WTC11 (cell line): Measurements from ENCODE around the gene ITGAL. TPM values are rescaled to one million over a fixed set of nuclear protein-coding genes. Genes with fewer than 3 reads are reported as not detected.

Experiments used
- ATAC-seq: fragments of 200-7000 bp; cut with Tn5 transposase; 2 replicates; pipeline ENCODE4 v1.10.0; 2021; ENCODE audit warnings: mild to moderate bottlenecking, moderate library complexity
- CTCF ChIA-PET: fragments of 300-600 bp; sonication (Branson Sonifier 250); formaldehyde crosslinking; loops from one replicate; lab custom pipeline; 2021; ENCODE audit warnings: antibody characterized with exemption; lab: Charles Lee
- POLR2A ChIA-PET: fragments of 350-600 bp; sonication (Branson Sonifier 250); formaldehyde crosslinking; loops from one replicate; lab custom pipeline; 2021; ENCODE audit warnings: antibody characterized with exemption; lab: Charles Lee
- DNase-seq: peaks from one replicate; pipeline ENCODE4 v3.0.0; 2021; ENCODE audit warnings: low spot score
- H3K27ac Mint-ChIP-seq: 2 replicates; pipeline ENCODE4 v1.8.0; 2021; ENCODE audit warnings: mixed read lengths
- H3K27me3 Mint-ChIP-seq: 2 replicates; pipeline ENCODE4 v1.8.0; 2021; ENCODE audit warnings: low read depth, mild to moderate bottlenecking, moderate library complexity, mixed read lengths
- H3K36me3 Mint-ChIP-seq: 2 replicates; pipeline ENCODE4 v1.8.0; 2021; ENCODE audit warnings: mixed read lengths
- H3K4me1 Mint-ChIP-seq: 2 replicates; pipeline ENCODE4 v1.8.0; 2022; ENCODE audit warnings: mixed read lengths
- H3K4me3 Mint-ChIP-seq: 2 replicates; pipeline ENCODE4 v1.8.0; 2021; ENCODE audit warnings: mild to moderate bottlenecking, moderate library complexity, mixed read lengths
- H3K9me3 Mint-ChIP-seq: 2 replicates; pipeline ENCODE4 v1.8.0; 2021; ENCODE audit warnings: mixed read lengths
- E2F1 ChIP-seq: sonication (generic); formaldehyde crosslinking; IDR thresholded peaks from 2 replicates; pipeline ENCODE4 v1.8.0; 2022; ENCODE audit warnings: mild to moderate bottlenecking, missing genetic modification reagents
- FOXP1 ChIP-seq: sonication (generic); formaldehyde crosslinking; IDR thresholded peaks from 2 replicates; pipeline ENCODE4 v1.8.0; 2022; ENCODE audit warnings: missing genetic modification reagents, mild to moderate bottlenecking, moderate library complexity, borderline replicate concordance
- JAZF1 ChIP-seq: fragments of 250-450 bp; sonication (Bioruptor Pico); IDR thresholded peaks from 2 replicates; pipeline ENCODE4 v1.9.0; 2021; ENCODE audit warnings: moderate library complexity, mild to moderate bottlenecking, inconsistent platforms
- KAT7 ChIP-seq: sonication (generic); formaldehyde crosslinking; IDR thresholded peaks from 2 replicates; pipeline ENCODE4 v1.8.1; 2023; ENCODE audit warnings: missing genetic modification reagents, mild to moderate bottlenecking, borderline replicate concordance
- NFATC4 ChIP-seq: fragments of 250-450 bp; sonication (Bioruptor Pico); IDR thresholded peaks from 2 replicates; pipeline ENCODE4 v1.9.0; 2021; ENCODE audit warnings: mild to moderate bottlenecking
- PRRX2 ChIP-seq: fragments of 250-450 bp; sonication (Bioruptor Pico); IDR thresholded peaks from 2 replicates; pipeline ENCODE4 v1.8.0; 2021; ENCODE audit warnings: mild to moderate bottlenecking
- SMAD3 ChIP-seq: sonication (generic); formaldehyde crosslinking; IDR thresholded peaks from 2 replicates; pipeline ENCODE4 v1.8.0; 2022; ENCODE audit warnings: missing genetic modification reagents, mild to moderate bottlenecking, borderline replicate concordance
- SOX15 ChIP-seq: fragments of 250-450 bp; sonication (Bioruptor Pico); IDR thresholded peaks from 2 replicates; pipeline ENCODE4 v1.9.0; 2021; ENCODE audit warnings: mild to moderate bottlenecking
- TEAD1 ChIP-seq: sonication (generic); formaldehyde crosslinking; IDR thresholded peaks from 2 replicates; pipeline ENCODE4 v1.8.0; 2022; ENCODE audit warnings: mild to moderate bottlenecking, missing genetic modification reagents
- TEAD4 ChIP-seq: sonication (generic); formaldehyde crosslinking; IDR thresholded peaks from 2 replicates; pipeline ENCODE4 v1.8.0; 2022; ENCODE audit warnings: mild to moderate bottlenecking, missing genetic modification reagents
- ZNF121 ChIP-seq: sonication (generic); formaldehyde crosslinking; IDR thresholded peaks from 2 replicates; pipeline ENCODE4 v1.8.0; 2023; ENCODE audit warnings: missing genetic modification reagents
- ZNF281 ChIP-seq: sonication (generic); formaldehyde crosslinking; IDR thresholded peaks from 2 replicates; pipeline ENCODE4 v1.8.0; 2023; ENCODE audit warnings: mild to moderate bottlenecking, missing genetic modification reagents
- total RNA-seq: library from RNA; stranded (reverse); gene quantifications from 3 replicates; pipeline ENCODE4 v1.2.3, GENCODE V29; 2021
- TF ChIP-seq, protein P1 (sequence below): sonication (generic); formaldehyde crosslinking; IDR thresholded peaks from 2 replicates; pipeline ENCODE4 v1.8.0; 2022; ENCODE audit warnings: mild to moderate bottlenecking, missing genetic modification reagents
- TF ChIP-seq, protein P2 (sequence below): fragments of 250-450 bp; sonication (Bioruptor Pico); IDR thresholded peaks from 2 replicates; pipeline ENCODE4 v1.8.0; 2021; ENCODE audit warnings: mild to moderate bottlenecking
- TF ChIP-seq, protein P3 (sequence below): sonication (generic); formaldehyde crosslinking; IDR thresholded peaks from 2 replicates; pipeline ENCODE4 v1.8.1; 2023; ENCODE audit warnings: mild to moderate bottlenecking, missing genetic modification reagents
- TF ChIP-seq, protein P4 (sequence below): sonication (generic); formaldehyde crosslinking; IDR thresholded peaks from 2 replicates; pipeline ENCODE4 v1.8.1; 2022; ENCODE audit warnings: low read depth, missing genetic modification reagents, borderline replicate concordance

Gene ITGAL
- total RNA-seq, 1 experiment from 2014 or later, result 1.0 TPM

DNA sequence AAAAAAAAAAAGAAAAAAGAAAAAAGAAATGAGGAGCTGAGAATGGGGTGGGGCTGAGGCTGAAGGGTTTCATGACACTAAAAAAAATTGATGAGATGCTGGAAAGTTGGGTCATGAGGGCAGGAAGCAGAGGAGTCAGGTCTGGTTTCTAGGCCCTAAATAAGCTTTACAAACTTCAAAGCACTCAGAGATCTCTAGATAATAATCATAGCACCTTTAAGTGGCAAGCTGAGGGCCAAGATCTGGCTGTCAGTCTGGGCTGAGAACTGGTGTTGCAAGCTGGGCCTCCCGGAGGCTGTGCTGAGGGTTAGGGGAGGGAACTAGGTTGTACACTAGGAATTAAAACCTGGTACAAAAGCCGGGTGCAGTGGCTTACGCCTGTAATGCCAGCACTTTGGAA is 79.2 kb downstream of the ITGAL start:
- Mint-ChIP-seq H3K27ac (no peak overlapping the region), H3K4me3 (no peak overlapping the region), H3K4me1 (peaks cover 27% of the 10 kb centered on the region), H3K9me3 (no peaks in the 10 kb centered on the region; the same call in 1 of the 2 replicates), H3K36me3 (peaks cover 23% of the 10 kb centered on the region), H3K27me3 (no peaks in the 10 kb centered on the region)
- TF ChIP-seq SOX15 (CRISPR knock-in tag) (no peak), TEAD4 (CRISPR knock-in tag) (no peak), FOXP1 (no peak), ZNF281 (CRISPR knock-in tag) (no peak), KAT7 (CRISPR knock-in tag) (no peak), SMAD3 (CRISPR knock-in tag) (no peak), NFATC4 (CRISPR knock-in tag) (no peak), ZNF121 (CRISPR knock-in tag) (no peak), TEAD1 (CRISPR knock-in tag) (no peak), E2F1 (no peak), JAZF1 (CRISPR knock-in tag) (no peak), PRRX2 (no peak)
- TF ChIP-seq, protein P1, sequence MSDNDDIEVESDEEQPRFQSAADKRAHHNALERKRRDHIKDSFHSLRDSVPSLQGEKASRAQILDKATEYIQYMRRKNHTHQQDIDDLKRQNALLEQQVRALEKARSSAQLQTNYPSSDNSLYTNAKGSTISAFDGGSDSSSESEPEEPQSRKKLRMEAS, result no peak
- TF ChIP-seq, protein P2, sequence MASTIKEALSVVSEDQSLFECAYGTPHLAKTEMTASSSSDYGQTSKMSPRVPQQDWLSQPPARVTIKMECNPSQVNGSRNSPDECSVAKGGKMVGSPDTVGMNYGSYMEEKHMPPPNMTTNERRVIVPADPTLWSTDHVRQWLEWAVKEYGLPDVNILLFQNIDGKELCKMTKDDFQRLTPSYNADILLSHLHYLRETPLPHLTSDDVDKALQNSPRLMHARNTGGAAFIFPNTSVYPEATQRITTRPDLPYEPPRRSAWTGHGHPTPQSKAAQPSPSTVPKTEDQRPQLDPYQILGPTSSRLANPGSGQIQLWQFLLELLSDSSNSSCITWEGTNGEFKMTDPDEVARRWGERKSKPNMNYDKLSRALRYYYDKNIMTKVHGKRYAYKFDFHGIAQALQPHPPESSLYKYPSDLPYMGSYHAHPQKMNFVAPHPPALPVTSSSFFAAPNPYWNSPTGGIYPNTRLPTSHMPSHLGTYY (CRISPR knock-in tag), result no peak
- TF ChIP-seq, protein P3, sequence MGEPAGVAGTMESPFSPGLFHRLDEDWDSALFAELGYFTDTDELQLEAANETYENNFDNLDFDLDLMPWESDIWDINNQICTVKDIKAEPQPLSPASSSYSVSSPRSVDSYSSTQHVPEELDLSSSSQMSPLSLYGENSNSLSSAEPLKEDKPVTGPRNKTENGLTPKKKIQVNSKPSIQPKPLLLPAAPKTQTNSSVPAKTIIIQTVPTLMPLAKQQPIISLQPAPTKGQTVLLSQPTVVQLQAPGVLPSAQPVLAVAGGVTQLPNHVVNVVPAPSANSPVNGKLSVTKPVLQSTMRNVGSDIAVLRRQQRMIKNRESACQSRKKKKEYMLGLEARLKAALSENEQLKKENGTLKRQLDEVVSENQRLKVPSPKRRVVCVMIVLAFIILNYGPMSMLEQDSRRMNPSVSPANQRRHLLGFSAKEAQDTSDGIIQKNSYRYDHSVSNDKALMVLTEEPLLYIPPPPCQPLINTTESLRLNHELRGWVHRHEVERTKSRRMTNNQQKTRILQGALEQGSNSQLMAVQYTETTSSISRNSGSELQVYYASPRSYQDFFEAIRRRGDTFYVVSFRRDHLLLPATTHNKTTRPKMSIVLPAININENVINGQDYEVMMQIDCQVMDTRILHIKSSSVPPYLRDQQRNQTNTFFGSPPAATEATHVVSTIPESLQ (CRISPR knock-in tag), result no peak
- DNase-seq, result no peak
- ChIA-PET POLR2A (interaction anchor here (0.6 kb wide), 1 partner anchor 1287 kb away, joined by 3 read pairs; no protein-coding TSS in a partner anchor), CTCF (interaction anchor here (0.6 to 2.3 kb wide), 2 partner anchors 16 to 441 kb away, joined by 4 to 14 read pairs; partner anchors contain the start of gene ZNF747)
- no peak for ATAC-seq

- ATAC-seq (no peak), DNase-seq (no peak)
- CTCF ChIA-PET, result interaction anchor here (1.4 kb wide), 1 partner anchor 17 kb away, joined by 3 read pairs; no protein-coding TSS in a partner anchor
- TF ChIP-seq SOX15 (CRISPR knock-in tag), result no peak
- TF ChIP-seq, protein P4, sequence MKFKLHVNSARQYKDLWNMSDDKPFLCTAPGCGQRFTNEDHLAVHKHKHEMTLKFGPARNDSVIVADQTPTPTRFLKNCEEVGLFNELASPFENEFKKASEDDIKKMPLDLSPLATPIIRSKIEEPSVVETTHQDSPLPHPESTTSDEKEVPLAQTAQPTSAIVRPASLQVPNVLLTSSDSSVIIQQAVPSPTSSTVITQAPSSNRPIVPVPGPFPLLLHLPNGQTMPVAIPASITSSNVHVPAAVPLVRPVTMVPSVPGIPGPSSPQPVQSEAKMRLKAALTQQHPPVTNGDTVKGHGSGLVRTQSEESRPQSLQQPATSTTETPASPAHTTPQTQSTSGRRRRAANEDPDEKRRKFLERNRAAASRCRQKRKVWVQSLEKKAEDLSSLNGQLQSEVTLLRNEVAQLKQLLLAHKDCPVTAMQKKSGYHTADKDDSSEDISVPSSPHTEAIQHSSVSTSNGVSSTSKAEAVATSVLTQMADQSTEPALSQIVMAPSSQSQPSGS (CRISPR knock-in tag), result no peak
- TF ChIP-seq, protein P1, result no peak
- POLR2A ChIA-PET, result no interaction called here
- Mint-ChIP-seq H3K4me1 (peaks cover 23% of the 10 kb centered on the region), H3K27me3 (no peaks in the 10 kb centered on the region), H3K4me3 (no peak overlapping the region), H3K36me3 (peaks cover 20% of the 10 kb centered on the region), H3K27ac (no peak overlapping the region), H3K9me3 (no peaks in the 10 kb centered on the region; the same call in 1 of the 2 replicates)
Observed at GRCh38 chr16:30552956-30553355, 80.4 kb downstream of the ITGAL start.
